ENCODE results near the gene C14orf93. TPM values are rescaled to one million over a fixed set of nuclear protein-coding genes. Genes with fewer than 3 reads are reported as not detected.

C14orf93 gene
- total RNA-seq, 2 experiments from 2014 or later = 7.6 to 8.4 TPM

GRCh38 chr14:23035303-23036144, 25.6 kb upstream of the C14orf93 start:
- POLR2A ChIA-PET = interaction anchor here (0.7 to 5.3 kb wide), 11 partner anchors 12 to 286 kb away, joined by 3 to 65 read pairs (median 6); partner anchors contain the start of genes ACIN1, AJUBA, C14orf119 and PABPN1
- DNase-seq = no peak

DNA sequence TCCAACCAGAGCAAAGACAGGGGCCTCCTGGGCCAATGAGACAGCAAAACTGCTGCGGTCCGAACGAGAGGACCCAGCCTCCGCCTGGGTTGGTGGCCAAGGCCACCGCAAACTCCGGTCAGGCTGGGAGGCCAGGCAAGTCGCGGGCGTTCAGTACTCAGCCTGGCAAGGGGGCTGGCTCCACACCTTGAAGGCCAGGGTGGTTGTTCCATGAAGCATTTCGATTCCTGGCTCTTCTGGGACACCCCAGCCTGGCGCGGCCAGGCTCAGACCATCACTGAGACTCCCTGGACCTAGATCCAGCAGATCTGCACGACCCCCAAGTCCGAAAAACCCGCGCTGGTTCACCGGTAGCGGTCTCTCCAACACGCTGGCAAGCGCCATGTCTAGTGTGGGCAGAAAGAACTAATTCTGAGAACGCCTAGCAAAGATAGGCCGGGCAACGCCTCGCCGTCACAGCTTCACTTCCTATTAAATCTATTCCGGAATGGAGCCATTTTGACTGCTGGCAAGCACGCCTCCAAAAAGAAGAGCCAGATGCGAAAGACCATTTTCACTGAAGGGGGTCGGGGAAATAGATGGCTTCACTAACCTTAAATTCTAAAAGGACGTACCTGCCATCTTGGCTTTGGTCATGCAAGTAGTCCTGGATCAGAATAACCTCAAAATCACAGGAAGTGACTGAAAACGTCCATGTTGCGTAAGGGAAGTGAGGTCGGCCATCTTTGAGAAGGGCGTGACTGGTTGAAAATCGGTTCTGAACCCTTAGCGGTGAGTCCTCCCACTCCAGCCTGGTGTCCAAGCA, 24.8 kb upstream of the C14orf93 start, which contains the start of gene PSMB5:
Gene PSMB5, minus strand, starts transcription at position 403 of the 805 bp plus-strand sequence. Its CDS starts 19 bp downstream, at position 384.
- ChIA-PET CTCF (interaction anchor here (0.7 to 2.5 kb wide), 6 partner anchors 23 to 148 kb away, joined by 3 to 16 read pairs (median 4); partner anchors contain the start of gene CDH24), POLR2A (interaction anchor here (0.7 to 5.3 kb wide), 11 partner anchors 11 to 286 kb away, joined by 3 to 65 read pairs (median 6); partner anchors contain the start of genes ACIN1, AJUBA, C14orf119 and PABPN1)
- peak within 1 kb of the TSS; percentile 75 to 94 for H3K27ac ChIP-seq (ENCODE audit: low read depth in 1 of 2, low read length in 2 of 2)
- H3K36me3 Mint-ChIP-seq (ENCODE audit: low read depth) = peaks cover 33% of the 10 kb centered on the region
- peaks cover 27% of the 10 kb centered on the region for H3K36me3 ChIP-seq (ENCODE audit: insufficient read depth, low read length)
- peak within 1 kb of the TSS; percentile 92 for H3K27ac Mint-ChIP-seq
- peak within 1 kb of the TSS; percentile 59 for H3K4me3 ChIP-seq (ENCODE audit: low read length)
- no peaks in the 10 kb centered on the region for H3K9me3 Mint-ChIP-seq
- DNase-seq (peak; percentile 76 to 97 (median 80)), ATAC-seq (ENCODE audit: poor library complexity) (peak; percentile 89)
- H3K27me3 ChIP-seq (ENCODE audit: control insufficient read depth in 1 of 2, insufficient read depth in 2 of 2, low read length in 2 of 2) = no peaks in the 10 kb centered on the region
- H3K4me3 Mint-ChIP-seq = peak within 1 kb of the TSS; percentile 90
- no peaks in the 10 kb centered on the region for H3K27me3 Mint-ChIP-seq
- intact Hi-C loops (cut with DNase I, micrococcal nuclease) = loop anchor here (1.0 to 2.0 kb wide), 5 partner anchors 14 to 28 kb away; partner anchors contain the start of genes C14orf93 (in 1 of the 2) and CDH24 (in 1 of the 2)
- TF ChIP-seq CTCF (IDR thresholded peaks at IDR 0.05) = no peak
- peaks cover 16% of the 10 kb centered on the region for H3K4me1 ChIP-seq (ENCODE audit: insufficient read depth, low read length)
- H3K4me1 Mint-ChIP-seq (ENCODE audit: low read depth) = peaks cover 36% of the 10 kb centered on the region
- H3K9me3 ChIP-seq (ENCODE audit: control insufficient read depth in 1 of 2, insufficient read depth in 1 of 2, low read length in 2 of 2) = no peaks in the 10 kb centered on the region

More at GRCh38 chr14:23035303-23036144, 25.6 kb upstream of the C14orf93 start:
- Mint-ChIP-seq H3K4me3 (peak overlapping the region; percentile 90), H3K27me3 (no peaks in the 10 kb centered on the region), H3K36me3 (ENCODE audit: low read depth) (peaks cover 33% of the 10 kb centered on the region), H3K9me3 (no peaks in the 10 kb centered on the region), H3K27ac (peak overlapping the region; percentile 92), H3K4me1 (ENCODE audit: low read depth) (peaks cover 36% of the 10 kb centered on the region)
- H3K4me1 ChIP-seq (ENCODE audit: insufficient read depth, low read length) = peaks cover 16% of the 10 kb centered on the region
- CTCF ChIA-PET = interaction anchor here (0.7 to 2.5 kb wide), 5 partner anchors 22 to 149 kb away, joined by 3 to 16 read pairs (median 3); partner anchors contain the start of gene CDH24
- intact Hi-C loops (cut with DNase I, micrococcal nuclease) = loop anchor here (1.0 to 2.0 kb wide), 3 partner anchors 21 to 28 kb away; partner anchors contain the start of genes C14orf93 (in 1 of the 2) and CDH24 (in 1 of the 2)
- no peak for TF ChIP-seq CTCF (IDR thresholded peaks at IDR 0.05)
- H3K36me3 ChIP-seq (ENCODE audit: insufficient read depth, low read length) = peaks cover 25% of the 10 kb centered on the region
- peak overlapping the region; percentile 75 to 94 for H3K27ac ChIP-seq (ENCODE audit: low read depth in 1 of 2, low read length in 2 of 2)
- H3K4me3 ChIP-seq (ENCODE audit: low read length) = peak overlapping the region; percentile 59
- no peak for ATAC-seq (ENCODE audit: poor library complexity)
- no peaks in the 10 kb centered on the region for H3K9me3 ChIP-seq (ENCODE audit: control insufficient read depth in 1 of 2, insufficient read depth in 1 of 2, low read length in 2 of 2)
- no peaks in the 10 kb centered on the region for H3K27me3 ChIP-seq (ENCODE audit: control insufficient read depth in 1 of 2, insufficient read depth in 2 of 2, low read length in 2 of 2)

Measured in CD4-positive, alpha-beta T cell (primary cell).